ENCODE results near the gene MYRIP.

MYRIP gene

DNA sequence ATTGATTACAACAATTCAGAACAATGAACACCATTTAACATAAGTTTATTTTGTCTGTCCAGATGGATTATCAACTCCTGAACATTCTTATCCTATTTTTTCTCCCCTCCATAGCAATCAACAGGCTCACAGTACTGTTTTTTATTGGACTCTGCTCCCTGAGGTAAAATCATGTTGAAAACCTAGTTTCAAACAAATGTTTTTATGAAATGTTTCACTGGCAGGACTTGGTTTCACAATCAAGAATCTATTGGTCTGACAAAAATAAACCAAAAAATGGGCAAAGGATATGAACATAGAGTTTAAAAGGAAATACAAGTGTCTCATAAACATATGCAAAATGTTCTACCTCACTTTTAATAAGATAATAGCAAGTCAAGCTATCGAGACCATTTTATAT is 2.6 kb upstream of the MYRIP start:
- TF ChIP-seq, protein P1, sequence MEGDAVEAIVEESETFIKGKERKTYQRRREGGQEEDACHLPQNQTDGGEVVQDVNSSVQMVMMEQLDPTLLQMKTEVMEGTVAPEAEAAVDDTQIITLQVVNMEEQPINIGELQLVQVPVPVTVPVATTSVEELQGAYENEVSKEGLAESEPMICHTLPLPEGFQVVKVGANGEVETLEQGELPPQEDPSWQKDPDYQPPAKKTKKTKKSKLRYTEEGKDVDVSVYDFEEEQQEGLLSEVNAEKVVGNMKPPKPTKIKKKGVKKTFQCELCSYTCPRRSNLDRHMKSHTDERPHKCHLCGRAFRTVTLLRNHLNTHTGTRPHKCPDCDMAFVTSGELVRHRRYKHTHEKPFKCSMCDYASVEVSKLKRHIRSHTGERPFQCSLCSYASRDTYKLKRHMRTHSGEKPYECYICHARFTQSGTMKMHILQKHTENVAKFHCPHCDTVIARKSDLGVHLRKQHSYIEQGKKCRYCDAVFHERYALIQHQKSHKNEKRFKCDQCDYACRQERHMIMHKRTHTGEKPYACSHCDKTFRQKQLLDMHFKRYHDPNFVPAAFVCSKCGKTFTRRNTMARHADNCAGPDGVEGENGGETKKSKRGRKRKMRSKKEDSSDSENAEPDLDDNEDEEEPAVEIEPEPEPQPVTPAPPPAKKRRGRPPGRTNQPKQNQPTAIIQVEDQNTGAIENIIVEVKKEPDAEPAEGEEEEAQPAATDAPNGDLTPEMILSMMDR (IDR thresholded peaks at IDR 0.05) = no peak
- Histone ChIP-seq H3K36me3 (no peaks in the 10 kb centered on the region), H3K4me3 (ENCODE audit: low read depth in 1 of 2, low read length in 1 of 2) (no peak overlapping the region), H3K27me3 (peaks cover 73% of the 10 kb centered on the region), H3K9me3 (no peaks in the 10 kb centered on the region), H3K27ac (no peak overlapping the region), H3K4me1 (ENCODE audit: control insufficient read depth in 1 of 2, insufficient read depth in 1 of 2, low read depth in 1 of 2, low read length in 1 of 2) (peaks cover 7 to 9% of the 10 kb centered on the region in 2 experiments)

DNA sequence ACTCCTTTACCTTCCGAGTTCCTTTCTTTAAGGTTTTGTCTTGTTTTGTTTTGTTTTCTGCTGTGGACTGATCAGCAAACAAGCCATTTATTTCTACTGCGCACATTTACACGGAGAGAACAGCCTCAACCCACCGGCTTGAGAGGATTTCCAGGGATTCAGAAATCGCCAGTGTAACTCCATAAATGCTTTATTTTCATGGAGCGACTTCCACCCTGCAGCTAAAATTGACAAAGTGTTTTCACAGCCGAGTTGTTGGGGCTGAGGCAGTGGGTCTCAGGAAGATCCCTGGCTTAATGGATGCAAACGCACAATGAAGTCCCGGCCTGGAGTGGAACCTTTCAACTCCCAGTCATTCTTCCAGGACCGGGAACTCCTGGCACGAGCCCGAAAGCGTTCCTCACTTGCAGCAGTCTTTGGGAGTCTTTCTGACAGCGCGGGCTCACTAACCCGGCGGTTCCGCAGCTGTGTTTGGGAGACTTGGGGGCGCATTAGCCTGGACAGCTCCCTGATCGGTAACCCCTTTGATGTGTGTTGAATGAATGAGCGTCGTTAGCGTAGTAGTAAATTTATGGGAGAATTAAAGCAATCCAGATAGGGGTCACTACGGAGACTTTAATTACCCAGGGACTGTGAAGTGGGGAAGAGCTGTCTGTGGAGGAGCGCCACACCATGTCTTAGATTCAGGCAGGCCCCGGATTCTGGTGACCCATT is 785 bp upstream of the MYRIP start:
- peaks cover 7 to 9% of the 10 kb centered on the region in 2 experiments for H3K4me1 ChIP-seq (ENCODE audit: control insufficient read depth in 1 of 2, insufficient read depth in 1 of 2, low read depth in 1 of 2, low read length in 1 of 2)
- H3K27ac ChIP-seq = no peak overlapping the region
- no peak overlapping the region for H3K4me3 ChIP-seq (ENCODE audit: low read depth in 1 of 2, low read length in 1 of 2)
- no peaks in the 10 kb centered on the region for H3K9me3 ChIP-seq
- no peaks in the 10 kb centered on the region for H3K36me3 ChIP-seq
- TF ChIP-seq, protein P1 (IDR thresholded peaks at IDR 0.05) = no peak
- H3K27me3 ChIP-seq = peaks cover 91% of the 10 kb centered on the region

DNA sequence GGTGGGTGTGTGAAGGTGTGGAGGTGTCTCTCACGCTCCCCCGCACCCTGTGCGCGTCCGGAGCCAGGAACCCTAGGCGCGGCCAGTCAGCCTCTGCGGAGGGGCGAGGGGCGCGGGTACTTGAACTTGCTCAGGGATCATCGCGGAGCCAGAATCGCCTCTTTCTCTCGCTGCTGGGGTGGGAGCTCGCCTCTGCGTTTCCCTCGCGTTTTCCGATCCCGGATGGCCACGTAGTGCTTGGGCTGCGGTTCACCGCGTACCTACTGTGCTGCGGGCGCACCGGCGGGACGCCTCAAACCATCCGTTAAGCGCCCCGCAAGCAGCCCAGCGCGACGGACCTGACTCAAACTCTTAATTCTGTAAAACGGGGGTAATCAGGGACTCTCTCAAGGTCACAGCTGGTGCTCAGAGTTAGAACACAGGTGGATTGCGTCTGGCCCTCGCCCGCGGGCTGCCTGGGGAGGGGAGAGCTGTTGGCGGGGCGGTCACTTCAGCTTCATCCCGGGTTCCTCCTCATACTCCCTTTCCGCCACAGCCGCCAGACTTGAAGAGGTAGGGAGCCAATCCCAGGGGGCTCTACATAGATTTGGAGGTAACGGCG is 686 bp downstream of the MYRIP start:
- Histone ChIP-seq H3K4me3 (ENCODE audit: low read depth in 1 of 2, low read length in 1 of 2) (peak overlapping the region in 1 of 2 experiments; percentile 19), H3K36me3 (no peaks in the 10 kb centered on the region), H3K27me3 (peaks cover 98% of the 10 kb centered on the region), H3K27ac (no peak overlapping the region), H3K4me1 (ENCODE audit: control insufficient read depth in 1 of 2, insufficient read depth in 1 of 2, low read depth in 1 of 2, low read length in 1 of 2) (peaks cover 7 to 9% of the 10 kb centered on the region in 2 experiments), H3K9me3 (no peaks in the 10 kb centered on the region)
- TF ChIP-seq, protein P1 (IDR thresholded peaks at IDR 0.05) = no peak

DNA sequence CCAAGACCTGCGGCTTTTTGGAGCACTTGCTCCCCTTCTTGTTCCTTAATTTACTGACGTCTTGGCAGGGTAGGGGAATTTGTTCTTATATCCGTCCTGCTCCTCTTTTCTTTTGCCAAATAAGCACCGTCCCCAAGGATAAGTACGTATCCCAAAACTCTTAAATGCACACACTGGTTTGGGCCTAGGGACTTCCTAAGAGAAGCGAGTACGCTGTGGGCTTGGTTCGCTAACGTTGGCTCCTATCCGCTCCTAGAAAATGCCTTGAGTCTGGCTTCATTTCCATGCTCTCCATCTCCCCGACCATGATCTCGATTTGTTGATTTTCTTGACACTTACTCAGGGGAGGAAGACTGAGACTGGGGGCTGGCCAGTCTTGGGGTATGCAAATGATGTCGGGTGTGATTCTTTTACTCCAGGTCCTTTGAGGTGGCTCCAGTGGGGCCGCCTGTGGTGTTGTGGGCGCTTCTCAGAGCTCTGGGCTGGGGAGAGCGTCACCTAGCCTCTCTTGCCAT is 1.3 kb downstream of the MYRIP start:
- Histone ChIP-seq H3K9me3 (no peaks in the 10 kb centered on the region), H3K36me3 (no peaks in the 10 kb centered on the region), H3K27me3 (peaks cover 97% of the 10 kb centered on the region), H3K27ac (no peak overlapping the region), H3K4me3 (ENCODE audit: low read depth in 1 of 2, low read length in 1 of 2) (no peak overlapping the region), H3K4me1 (ENCODE audit: control insufficient read depth in 1 of 2, insufficient read depth in 1 of 2, low read depth in 1 of 2, low read length in 1 of 2) (peaks cover 7 to 9% of the 10 kb centered on the region in 2 experiments)
- TF ChIP-seq, protein P1 (IDR thresholded peaks at IDR 0.05) = no peak

DNA sequence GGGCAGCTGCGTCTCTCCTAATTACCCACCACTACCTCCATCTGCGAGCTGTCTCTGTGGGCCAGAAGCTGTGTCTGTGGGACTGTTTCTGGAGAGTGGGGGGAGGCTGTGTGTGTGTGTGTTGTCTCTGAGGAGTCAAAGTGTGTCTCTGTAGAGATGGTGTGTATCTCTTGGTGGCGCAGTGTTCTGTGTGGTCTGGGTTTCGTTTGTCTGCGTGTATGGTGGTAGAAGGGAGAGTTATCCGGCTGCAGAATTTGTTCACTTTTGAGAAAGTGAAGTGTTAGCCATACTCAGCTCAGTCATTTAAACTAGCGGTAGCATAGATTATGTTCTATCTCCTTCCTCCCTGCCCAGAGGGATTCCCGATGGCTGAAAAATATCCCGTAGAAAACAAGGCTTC is 2.2 kb downstream of the MYRIP start:
- Histone ChIP-seq H3K27ac (no peak overlapping the region), H3K4me3 (ENCODE audit: low read depth in 1 of 2, low read length in 1 of 2) (no peak overlapping the region), H3K27me3 (peaks cover 88% of the 10 kb centered on the region), H3K36me3 (no peaks in the 10 kb centered on the region), H3K9me3 (no peaks in the 10 kb centered on the region), H3K4me1 (ENCODE audit: control insufficient read depth in 1 of 2, insufficient read depth in 1 of 2, low read depth in 1 of 2, low read length in 1 of 2) (peaks cover 7 to 9% of the 10 kb centered on the region in 2 experiments)
- TF ChIP-seq, protein P1 (IDR thresholded peaks at IDR 0.05) = no peak
